SK-N-MC (cell line): ENCODE results near the gene ZDHHC16.

Experiments used
- DNase-seq: peaks from one replicate; pipeline ENCODE4 v3.0.0-alpha.2; 2011; ENCODE audit warnings: low read depth, low spot score
- H3K27ac ChIP-seq: fragments of 200-600 bp; sonication (generic); 2 replicates; pipeline ENCODE4 v1.5.1; 2016; ENCODE audit warnings: mixed run types
- H3K36me3 ChIP-seq: fragments of 200-600 bp; sonication (generic); 2 replicates; pipeline ENCODE4 v1.6.1; 2017; ENCODE audit warnings: antibody characterized with exemption, low read length, mixed read lengths; ENCODE audit not compliant: insufficient read depth
- H3K4me3 ChIP-seq: fragments of 200-600 bp; sonication (generic); 2 replicates; pipeline ENCODE4 v1.5.1; 2016
- H3K9ac ChIP-seq: fragments of 200-600 bp; sonication (generic); 2 replicates; pipeline ENCODE4 v1.8.0; 2017; ENCODE audit warnings: mixed run types, mixed read lengths; ENCODE audit not compliant: insufficient read length
- H3K9me3 ChIP-seq: fragments of 200-600 bp; sonication (generic); 2 replicates; pipeline ENCODE4 v1.6.1; 2017; ENCODE audit warnings: low read depth, mild to moderate bottlenecking, antibody characterized with exemption, low read length, moderate library complexity, mixed read lengths
- EZH2 ChIP-seq: fragments of 200-600 bp; sonication (generic); IDR thresholded peaks from one replicate; pipeline ENCODE4 v1.6.1; 2017; ENCODE audit warnings: antibody characterized with exemption
- FOXP2 ChIP-seq: optimal IDR thresholded peaks from 2 replicates; pipeline ENCODE3; 2011; ENCODE audit warnings: mild to moderate bottlenecking, moderate library complexity; ENCODE audit not compliant: insufficient read depth; ENCODE audit errors: extremely low read length, control extremely low read depth
- POLR2AphosphoS5 ChIP-seq: IDR thresholded peaks from 2 replicates; pipeline ENCODE4 v1.6.1; 2012; ENCODE audit warnings: mild to moderate bottlenecking, low read depth, low read length, borderline replicate concordance

Gene ZDHHC16

DNA sequence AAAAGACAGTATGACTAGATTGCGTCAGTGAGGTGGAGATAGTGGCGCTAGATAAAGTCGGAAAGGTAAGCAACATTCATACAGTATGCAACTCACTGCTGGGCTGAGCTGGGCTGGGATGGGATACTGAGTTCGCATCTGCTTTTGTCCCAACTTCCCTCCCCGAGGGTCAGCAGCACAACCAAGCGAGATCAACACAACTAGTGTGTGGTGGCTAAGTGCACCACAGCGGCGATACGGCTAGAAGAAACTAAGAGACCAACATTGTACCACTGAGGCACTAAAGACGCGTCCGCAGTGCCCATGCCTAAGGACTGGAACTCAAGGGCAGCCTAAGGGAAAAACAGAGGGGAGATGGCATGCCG, 636 bp upstream of the ZDHHC16 start:
- Histone ChIP-seq H3K27ac (no peak overlapping the region), H3K9ac (peak overlapping the region; percentile 75), H3K36me3 (no peaks in the 10 kb centered on the region; the same call in 1 of the 2 replicates), H3K4me3 (peak overlapping the region; percentile 88), H3K9me3 (no peaks in the 10 kb centered on the region)
- TF ChIP-seq POLR2AphosphoS5 = no peak
- DNase-seq = no peak

DNA sequence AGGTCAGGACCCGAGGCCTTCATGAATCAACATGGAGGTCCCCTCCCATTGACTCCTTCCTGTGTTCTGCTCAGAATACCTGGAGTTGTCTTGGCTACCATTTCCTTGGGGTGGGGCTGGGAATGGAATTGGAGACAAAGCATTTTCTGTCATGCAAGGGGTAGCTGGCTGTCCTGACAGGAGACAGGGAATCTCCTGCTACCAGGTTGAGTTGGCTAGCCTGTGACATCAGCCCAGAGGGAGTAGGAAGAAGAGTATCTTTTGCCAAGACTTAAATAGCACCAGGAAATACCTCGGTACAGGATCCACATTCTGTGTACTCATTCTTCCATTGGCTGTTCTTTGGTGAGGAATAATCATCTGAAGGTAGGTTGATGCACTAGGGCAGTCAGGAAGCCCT, 4.9 kb downstream of the ZDHHC16 start:
- no peak for DNase-seq
- no peak for TF ChIP-seq EZH2
- no peak for TF ChIP-seq FOXP2
- no peak for TF ChIP-seq POLR2AphosphoS5

DNA sequence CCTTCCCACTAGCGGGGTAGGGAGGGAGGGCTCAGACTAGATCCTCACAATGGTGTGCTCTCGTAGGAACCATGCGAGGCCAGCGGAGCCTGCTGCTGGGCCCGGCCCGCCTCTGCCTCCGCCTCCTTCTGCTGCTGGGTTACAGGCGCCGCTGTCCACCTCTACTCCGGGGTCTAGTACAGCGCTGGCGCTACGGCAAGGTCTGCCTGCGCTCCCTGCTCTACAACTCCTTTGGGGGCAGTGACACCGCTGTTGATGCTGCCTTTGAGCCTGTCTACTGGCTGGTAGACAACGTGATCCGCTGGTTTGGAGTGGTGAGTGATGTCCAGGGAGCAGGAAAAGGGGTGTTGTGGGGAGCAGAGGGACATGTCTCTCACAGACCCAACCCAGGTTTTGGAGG, 5.6 kb downstream of the ZDHHC16 start:
- H3K27ac ChIP-seq = no peak overlapping the region
- no peak overlapping the region for H3K9ac ChIP-seq
- DNase-seq = no peak
- no peak for TF ChIP-seq FOXP2
- TF ChIP-seq EZH2 = no peak
- no peak for TF ChIP-seq POLR2AphosphoS5
- H3K9me3 ChIP-seq = no peaks in the 10 kb centered on the region
- no peak overlapping the region for H3K4me3 ChIP-seq
- H3K36me3 ChIP-seq = no peaks in the 10 kb centered on the region; the same call in 1 of the 2 replicates

More for the DNA sequence above, 4.9 kb downstream of the ZDHHC16 start:
- no peak overlapping the region for H3K4me3 ChIP-seq
- H3K27ac ChIP-seq = no peak overlapping the region
- H3K9ac ChIP-seq = no peak overlapping the region
- no peaks in the 10 kb centered on the region; the same call in 1 of the 2 replicates for H3K36me3 ChIP-seq
- no peaks in the 10 kb centered on the region for H3K9me3 ChIP-seq

DNA sequence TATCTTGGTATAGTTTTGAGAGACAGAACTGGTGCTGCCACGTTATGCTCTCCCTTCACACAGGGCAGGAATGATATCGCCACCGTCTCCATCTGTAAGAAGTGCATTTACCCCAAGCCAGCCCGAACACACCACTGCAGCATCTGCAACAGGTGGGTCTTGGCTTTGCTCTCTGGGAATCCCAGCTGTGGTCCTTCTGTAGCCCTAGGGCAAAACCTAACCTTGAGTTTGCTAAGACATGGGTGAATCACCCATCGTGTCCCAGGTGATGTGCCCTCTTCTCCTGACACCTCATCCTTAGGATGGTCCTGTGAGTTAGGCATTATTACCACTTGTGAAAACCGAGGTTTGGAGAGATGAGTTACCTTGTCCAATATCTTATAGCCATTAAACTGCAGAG, 6.4 kb downstream of the ZDHHC16 start:
- TF ChIP-seq FOXP2 = no peak
- TF ChIP-seq POLR2AphosphoS5 = no peak
- no peak for TF ChIP-seq EZH2
- Histone ChIP-seq H3K36me3 (no peaks in the 10 kb centered on the region; the same call in 1 of the 2 replicates), H3K9ac (no peak overlapping the region), H3K4me3 (no peak overlapping the region), H3K27ac (no peak overlapping the region), H3K9me3 (no peaks in the 10 kb centered on the region)
- DNase-seq = no peak

DNA sequence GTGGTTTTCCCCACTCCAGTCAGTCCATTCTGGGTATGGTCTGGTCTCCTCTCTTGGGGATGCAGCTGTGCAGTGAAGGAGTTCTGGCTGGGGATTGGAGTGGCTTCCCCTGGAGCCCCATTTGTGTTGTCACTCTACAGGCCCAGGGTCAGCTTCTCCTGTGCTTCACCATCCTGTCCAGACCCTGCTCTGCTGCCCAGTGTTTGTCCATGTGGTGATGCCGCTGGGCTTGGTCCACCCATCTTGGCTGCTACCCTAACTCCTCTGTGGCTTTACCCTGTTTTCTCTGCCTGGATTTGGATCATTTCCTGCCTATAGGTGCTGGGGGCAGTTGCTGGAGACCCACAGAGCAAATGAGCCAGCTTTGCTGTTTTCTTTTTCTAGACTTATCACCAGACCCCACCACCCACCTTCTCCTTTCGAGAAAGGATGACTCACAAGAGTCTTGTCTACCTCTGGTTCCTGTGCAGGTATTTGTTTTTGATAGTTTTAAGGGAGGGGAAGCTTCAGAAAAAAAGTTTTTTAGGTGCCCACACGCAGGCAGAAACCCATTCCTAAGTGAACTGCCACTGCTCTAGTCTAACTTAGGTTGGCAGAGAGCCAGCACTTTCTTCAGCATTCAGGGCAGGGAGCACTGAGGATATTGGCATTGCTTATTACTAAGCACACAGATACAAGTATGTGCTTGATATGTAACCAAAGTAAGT, 8.5 kb downstream of the ZDHHC16 start:
- Histone ChIP-seq H3K9me3 (no peaks in the 10 kb centered on the region), H3K36me3 (peaks cover 16% of the 10 kb centered on the region), H3K9ac (no peak overlapping the region), H3K27ac (no peak overlapping the region), H3K4me3 (no peak overlapping the region)
- no peak for DNase-seq
- no peak for TF ChIP-seq FOXP2
- TF ChIP-seq POLR2AphosphoS5 = no peak
- TF ChIP-seq EZH2 = no peak

DNA sequence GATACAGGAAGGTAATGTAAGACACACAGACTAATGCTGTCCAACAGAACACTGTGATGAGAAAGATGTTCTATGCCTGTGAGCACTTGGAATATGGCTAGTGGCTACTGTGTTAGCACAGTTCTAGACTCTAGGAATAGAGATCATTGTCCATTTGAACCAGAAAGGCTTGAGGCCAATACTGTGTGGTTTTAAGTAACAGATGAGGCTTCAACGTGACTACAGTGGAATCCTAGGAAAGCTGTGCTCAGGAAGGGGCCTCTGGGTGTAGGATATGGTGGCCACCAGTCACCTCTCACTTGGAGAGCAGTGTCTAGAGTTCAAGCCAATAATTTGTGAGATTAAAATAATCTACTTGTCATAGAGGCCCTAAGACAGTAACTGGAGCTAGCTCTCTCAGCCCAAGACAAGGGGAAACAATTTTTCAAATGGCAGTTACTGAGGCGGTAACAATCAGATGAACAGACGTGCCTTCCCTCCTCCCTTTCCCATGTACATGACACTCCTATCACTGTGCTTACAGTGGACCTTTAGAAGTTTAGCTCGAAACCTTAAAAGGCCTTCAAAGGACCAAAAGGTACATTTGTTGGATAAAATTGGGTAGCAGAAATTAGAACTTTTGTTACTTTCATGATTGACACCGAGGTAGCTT, 10.2 kb downstream of the ZDHHC16 start:
- Histone ChIP-seq H3K9me3 (no peaks in the 10 kb centered on the region), H3K27ac (no peak overlapping the region), H3K4me3 (no peak overlapping the region), H3K9ac (no peak overlapping the region), H3K36me3 (peaks cover 26% of the 10 kb centered on the region)
- TF ChIP-seq FOXP2 (no peak), EZH2 (no peak), POLR2AphosphoS5 (no peak)
- DNase-seq = no peak

DNA sequence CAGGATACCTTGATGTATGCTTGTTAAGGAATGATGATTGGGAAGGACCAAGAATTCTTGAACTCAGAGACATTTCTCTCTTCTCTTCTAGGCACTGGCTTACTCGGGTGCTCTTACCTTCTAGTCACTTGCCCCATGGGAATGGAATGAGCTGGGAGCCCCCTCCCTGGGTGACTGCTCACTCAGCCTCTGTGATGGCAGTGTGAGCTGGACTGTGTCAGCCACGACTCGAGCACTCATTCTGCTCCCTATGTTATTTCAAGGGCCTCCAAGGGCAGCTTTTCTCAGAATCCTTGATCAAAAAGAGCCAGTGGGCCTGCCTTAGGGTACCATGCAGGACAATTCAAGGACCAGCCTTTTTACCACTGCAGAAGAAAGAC, 10.7 kb downstream of the ZDHHC16 start:
- Histone ChIP-seq H3K9ac (no peak overlapping the region), H3K36me3 (peaks cover 28% of the 10 kb centered on the region)

DNA sequence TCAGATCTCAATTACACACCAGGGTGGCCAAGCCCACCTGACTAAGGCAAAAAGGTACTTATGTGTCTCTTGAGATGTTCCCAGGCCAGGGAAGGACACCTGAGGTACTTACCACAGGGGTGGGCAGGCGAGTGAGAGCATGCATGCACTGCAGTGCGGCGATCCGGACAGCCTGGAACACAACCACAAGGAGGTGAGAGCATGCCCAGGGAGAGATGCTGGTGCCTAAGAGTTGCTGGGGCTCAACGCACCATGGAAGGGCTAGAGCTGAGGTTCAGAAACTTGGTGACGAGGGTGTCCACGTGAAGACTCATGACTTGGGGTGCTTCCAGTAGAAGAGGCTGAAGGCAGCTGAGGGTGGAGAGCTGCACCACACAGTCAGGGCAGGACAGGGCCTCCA, 13.1 kb downstream of the ZDHHC16 start:
- Histone ChIP-seq H3K36me3 (peaks cover 49% of the 10 kb centered on the region), H3K4me3 (no peak overlapping the region), H3K9me3 (no peaks in the 10 kb centered on the region), H3K9ac (no peak overlapping the region), H3K27ac (no peak overlapping the region)
- TF ChIP-seq EZH2 (no peak), POLR2AphosphoS5 (no peak), FOXP2 (no peak)
- DNase-seq = no peak

More for the DNA sequence above, 10.7 kb downstream of the ZDHHC16 start:
- no peak for TF ChIP-seq POLR2AphosphoS5
- no peak for TF ChIP-seq FOXP2
- no peak for TF ChIP-seq EZH2
- H3K27ac ChIP-seq = no peak overlapping the region
- no peak for DNase-seq
- no peaks in the 10 kb centered on the region for H3K9me3 ChIP-seq
- H3K4me3 ChIP-seq = no peak overlapping the region
